ENCODE results near the gene RNF157. TPM values are rescaled to one million over a fixed set of nuclear protein-coding genes. Genes with fewer than 3 reads are reported as not detected.
A peak's percentile ranks its signal among the peaks of the same experiment; 100 is the strongest.

Gene RNF157
- total RNA-seq, 1 donor from 2014 or later, result 18.7 TPM

DNA sequence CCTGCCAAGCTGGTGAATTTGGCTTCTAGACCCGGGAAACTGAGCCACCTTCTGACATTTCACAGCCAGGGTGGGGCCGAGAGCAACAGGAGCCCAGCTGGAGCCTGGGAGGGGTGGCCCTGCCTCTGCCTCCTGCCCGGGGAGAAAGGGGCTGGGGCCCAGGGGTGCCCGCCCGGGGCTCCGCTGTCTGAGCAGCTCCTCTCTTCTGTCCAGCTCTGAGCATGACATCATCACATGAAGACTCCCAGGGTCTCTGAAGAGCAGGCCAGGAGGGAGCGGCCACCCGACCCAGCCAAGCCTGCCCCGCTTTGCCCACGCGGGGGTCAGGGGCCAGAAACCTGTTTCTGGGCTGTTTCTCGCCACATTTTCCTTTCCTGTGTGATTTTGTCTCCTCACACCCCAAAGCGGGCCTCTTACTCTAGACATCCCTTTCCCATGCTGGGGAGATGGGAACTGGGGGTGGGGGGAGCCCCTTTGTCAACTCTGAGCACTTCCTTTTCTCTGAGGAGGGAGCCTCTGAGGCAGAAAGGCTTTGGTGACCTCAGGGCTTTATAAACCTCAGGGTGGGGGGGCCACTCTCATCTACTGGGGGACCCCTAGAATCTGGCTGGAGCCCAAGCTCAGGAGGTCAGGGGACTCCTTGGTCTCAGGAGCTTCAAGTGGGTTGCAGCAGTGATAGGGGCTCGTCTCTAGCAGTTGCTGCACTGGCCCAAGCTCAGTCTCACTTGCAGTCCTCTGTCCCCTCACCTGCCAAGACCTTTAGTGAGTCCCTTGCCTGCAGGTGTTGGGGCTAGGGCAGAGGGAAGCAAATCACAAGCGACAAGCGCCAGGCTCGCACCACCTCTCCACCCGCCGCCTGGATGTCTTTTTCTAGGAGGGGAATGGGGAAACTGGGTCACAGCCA lies 32.5 kb upstream of the RNF157 start:
- Mint-ChIP-seq H3K27ac (ENCODE audit: unreplicated experiment) (no peak overlapping the region), H3K9me3 (ENCODE audit: unreplicated experiment) (no peaks in the 10 kb centered on the region), H3K4me1 (ENCODE audit: unreplicated experiment) (peaks cover 21% of the 10 kb centered on the region), H3K36me3 (ENCODE audit: low read depth, unreplicated experiment) (peaks cover 14% of the 10 kb centered on the region), H3K4me3 (ENCODE audit: unreplicated experiment) (no peak overlapping the region), H3K27me3 (ENCODE audit: unreplicated experiment) (peaks cover 21% of the 10 kb centered on the region)
- TF ChIP-seq, protein P1, sequence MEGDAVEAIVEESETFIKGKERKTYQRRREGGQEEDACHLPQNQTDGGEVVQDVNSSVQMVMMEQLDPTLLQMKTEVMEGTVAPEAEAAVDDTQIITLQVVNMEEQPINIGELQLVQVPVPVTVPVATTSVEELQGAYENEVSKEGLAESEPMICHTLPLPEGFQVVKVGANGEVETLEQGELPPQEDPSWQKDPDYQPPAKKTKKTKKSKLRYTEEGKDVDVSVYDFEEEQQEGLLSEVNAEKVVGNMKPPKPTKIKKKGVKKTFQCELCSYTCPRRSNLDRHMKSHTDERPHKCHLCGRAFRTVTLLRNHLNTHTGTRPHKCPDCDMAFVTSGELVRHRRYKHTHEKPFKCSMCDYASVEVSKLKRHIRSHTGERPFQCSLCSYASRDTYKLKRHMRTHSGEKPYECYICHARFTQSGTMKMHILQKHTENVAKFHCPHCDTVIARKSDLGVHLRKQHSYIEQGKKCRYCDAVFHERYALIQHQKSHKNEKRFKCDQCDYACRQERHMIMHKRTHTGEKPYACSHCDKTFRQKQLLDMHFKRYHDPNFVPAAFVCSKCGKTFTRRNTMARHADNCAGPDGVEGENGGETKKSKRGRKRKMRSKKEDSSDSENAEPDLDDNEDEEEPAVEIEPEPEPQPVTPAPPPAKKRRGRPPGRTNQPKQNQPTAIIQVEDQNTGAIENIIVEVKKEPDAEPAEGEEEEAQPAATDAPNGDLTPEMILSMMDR (IDR thresholded peaks at IDR 0.05; ENCODE audit: unreplicated experiment), result no peak
- no peak for DNase-seq (ENCODE audit: low spot score)

DNA sequence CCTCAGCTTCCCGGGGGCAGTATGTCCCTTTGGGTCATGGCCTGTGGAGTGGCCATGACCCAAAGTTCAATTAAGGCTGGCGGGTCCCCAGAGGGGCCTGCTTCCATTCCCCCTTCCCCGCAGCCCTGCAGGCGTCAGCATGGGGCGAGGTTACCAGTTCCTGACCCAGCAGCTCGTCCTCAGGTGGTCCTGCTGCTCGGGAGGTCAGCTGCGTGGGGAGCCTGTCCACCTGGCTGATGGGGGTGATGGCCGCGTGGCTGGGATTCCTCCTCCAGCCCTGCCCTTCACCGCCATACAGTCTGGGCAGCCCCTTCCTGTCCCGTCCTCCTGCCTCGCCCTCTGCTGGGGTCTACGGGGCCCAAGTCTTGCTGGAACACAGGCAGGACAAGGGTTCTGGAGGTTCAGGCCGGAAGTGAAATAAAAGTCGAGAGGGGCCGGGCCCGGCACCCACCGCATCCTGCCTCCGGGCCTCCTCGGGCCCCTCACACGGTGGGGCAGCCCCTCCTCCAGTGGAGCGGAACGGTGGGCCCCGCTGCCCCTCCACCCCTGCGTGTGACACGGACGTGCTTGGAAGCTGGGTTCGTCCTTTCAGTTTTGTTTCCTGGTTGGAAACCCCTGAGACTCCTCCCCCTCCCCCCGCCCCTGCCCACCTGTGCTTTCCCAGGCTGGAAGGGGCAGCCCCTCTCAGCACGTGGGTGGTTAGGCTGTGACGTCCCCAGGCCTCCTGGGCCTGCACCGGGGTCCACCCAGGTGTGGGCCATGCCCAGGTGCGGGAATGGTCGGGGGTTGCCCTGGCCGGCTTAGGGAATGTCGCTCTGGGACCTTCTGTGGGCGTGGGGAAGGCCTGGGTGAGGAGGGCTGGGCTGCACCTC lies 31.6 kb upstream of the RNF157 start:
- DNase-seq (ENCODE audit: low spot score), result peak; percentile 43

DNA sequence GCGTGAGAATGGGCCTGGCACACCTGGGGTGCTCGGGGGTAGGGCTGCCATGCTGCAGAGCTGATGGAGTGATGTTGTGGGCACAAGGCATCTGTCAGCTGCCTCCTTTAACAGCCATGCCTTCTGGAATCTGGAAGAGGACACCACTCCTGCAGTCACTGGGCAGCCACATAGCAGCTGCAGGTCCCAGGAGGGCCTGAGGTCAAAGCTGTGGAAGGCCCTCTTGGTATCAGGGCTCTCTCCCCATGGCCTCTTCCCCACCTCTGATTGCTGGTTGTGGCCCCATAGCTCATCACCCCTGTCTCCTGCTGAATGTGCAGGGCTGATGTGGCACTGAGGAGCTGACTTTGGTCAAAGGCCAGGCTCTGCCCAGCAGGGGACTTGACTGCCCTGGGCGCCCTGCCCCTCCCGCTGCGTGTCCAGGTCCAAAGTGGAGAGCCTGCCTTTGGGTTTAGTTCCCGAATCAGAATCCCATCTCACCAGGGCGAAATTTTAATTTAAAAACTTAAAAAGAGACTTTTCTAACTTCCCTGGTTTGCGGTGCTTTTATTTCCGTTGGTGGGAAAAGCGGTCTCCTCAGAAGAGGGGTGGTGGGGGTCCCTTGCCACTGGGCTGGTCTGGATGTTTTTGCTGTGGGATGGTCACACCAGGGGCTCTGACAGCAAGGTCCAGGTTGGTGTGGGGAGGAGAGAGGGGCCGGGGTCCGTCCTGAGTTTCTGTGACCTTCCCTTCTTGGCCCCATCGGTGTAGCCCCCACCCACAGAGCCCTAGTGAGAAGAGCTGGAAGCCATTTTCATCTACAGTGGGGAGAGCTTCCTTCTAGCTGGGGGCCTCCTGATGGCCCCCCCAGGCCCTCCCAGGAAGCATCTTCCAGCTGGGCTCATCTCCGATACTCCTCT lies 30.7 kb upstream of the RNF157 start:
- TF ChIP-seq, protein P1 (IDR thresholded peaks at IDR 0.05; ENCODE audit: unreplicated experiment), result no peak
- DNase-seq (ENCODE audit: low spot score), result no peak
- no peaks in the 10 kb centered on the region for H3K9me3 Mint-ChIP-seq (ENCODE audit: unreplicated experiment)
- H3K4me3 Mint-ChIP-seq (ENCODE audit: unreplicated experiment), result no peak overlapping the region
- peak overlapping the region; percentile 36 for H3K27ac Mint-ChIP-seq (ENCODE audit: unreplicated experiment)
- peaks cover 23% of the 10 kb centered on the region for H3K4me1 Mint-ChIP-seq (ENCODE audit: unreplicated experiment)
- H3K36me3 Mint-ChIP-seq (ENCODE audit: low read depth, unreplicated experiment), result peaks cover 7% of the 10 kb centered on the region
- peaks cover 26% of the 10 kb centered on the region for H3K27me3 Mint-ChIP-seq (ENCODE audit: unreplicated experiment)

More for the DNA sequence above, 31.6 kb upstream of the RNF157 start:
- TF ChIP-seq, protein P1 (IDR thresholded peaks at IDR 0.05; ENCODE audit: unreplicated experiment), result no peak
- Mint-ChIP-seq H3K27me3 (ENCODE audit: unreplicated experiment) (peaks cover 22% of the 10 kb centered on the region), H3K9me3 (ENCODE audit: unreplicated experiment) (no peaks in the 10 kb centered on the region), H3K27ac (ENCODE audit: unreplicated experiment) (no peak overlapping the region), H3K36me3 (ENCODE audit: low read depth, unreplicated experiment) (peaks cover 7% of the 10 kb centered on the region), H3K4me3 (ENCODE audit: unreplicated experiment) (no peak overlapping the region), H3K4me1 (ENCODE audit: unreplicated experiment) (peaks cover 23% of the 10 kb centered on the region)

DNA sequence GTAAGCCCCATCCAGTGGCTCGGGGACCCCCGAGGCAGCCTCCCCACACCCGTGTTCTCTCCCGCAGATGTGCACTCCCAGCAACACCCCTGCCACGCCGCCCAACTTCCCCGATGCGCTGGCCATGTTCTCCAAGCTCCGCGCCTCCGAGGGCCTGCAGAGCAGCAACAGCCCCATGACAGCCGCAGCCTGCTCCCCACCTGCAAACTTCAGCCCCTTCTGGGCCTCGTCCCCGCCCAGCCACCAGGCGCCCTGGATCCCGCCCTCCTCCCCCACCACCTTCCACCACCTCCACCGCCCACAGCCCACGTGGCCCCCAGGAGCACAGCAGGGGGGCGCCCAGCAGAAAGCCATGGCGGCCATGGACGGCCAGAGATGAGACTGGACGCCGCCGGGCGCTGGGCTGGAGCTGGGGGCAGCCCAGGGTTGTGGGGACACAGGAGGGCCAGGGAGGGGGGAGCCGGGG lies 29.9 kb upstream of the RNF157 start:
- Mint-ChIP-seq H3K27me3 (ENCODE audit: unreplicated experiment) (peaks cover 26% of the 10 kb centered on the region), H3K4me1 (ENCODE audit: unreplicated experiment) (peaks cover 23% of the 10 kb centered on the region), H3K9me3 (ENCODE audit: unreplicated experiment) (no peaks in the 10 kb centered on the region), H3K4me3 (ENCODE audit: unreplicated experiment) (no peak overlapping the region), H3K36me3 (ENCODE audit: low read depth, unreplicated experiment) (peaks cover 7% of the 10 kb centered on the region), H3K27ac (ENCODE audit: unreplicated experiment) (peak overlapping the region; percentile 15)
- TF ChIP-seq, protein P1 (IDR thresholded peaks at IDR 0.05; ENCODE audit: unreplicated experiment), result no peak
- DNase-seq (ENCODE audit: low spot score), result no peak

All from endothelial cell (in vitro differentiated cells).